GM23338 (cell line): Measurements from ENCODE around the gene KLC4. TPM values are rescaled to one million over a fixed set of nuclear protein-coding genes. Genes with fewer than 3 reads are reported as not detected.

ENCODE experiments used
- ATAC-seq: fragments of 200-7000 bp; cut with Tn5 transposase; 3 replicates; pipeline ENCODE4 v1.9.1; 2020
- DNase-seq: peaks from one replicate; pipeline ENCODE4 v3.0.0-alpha.2; 2015; ENCODE audit warnings: low spot score
- H2AFZ ChIP-seq: fragments of 200-600 bp; sonication (generic); 2 replicates; pipeline ENCODE4 v1.8.0; 2016; ENCODE audit warnings: antibody characterized with exemption, mild to moderate bottlenecking, moderate library complexity
- H3F3A ChIP-seq: fragments of 200-600 bp; sonication (generic); replicated peaks from 2 replicates; pipeline ENCODE4 v1.8.0; 2017; ENCODE audit warnings: antibody characterized with exemption, mixed run types, low read depth
- H3K27ac ChIP-seq: fragments of 200-600 bp; sonication (generic); 2 replicates; pipeline ENCODE4 v1.6.1; 2016; ENCODE audit warnings: low read depth
- H3K27me3 ChIP-seq: fragments of 200-600 bp; sonication (generic); 2 replicates; pipeline ENCODE4 v1.8.0; 2016; ENCODE audit warnings: mild to moderate bottlenecking, mixed run types, moderate library complexity; ENCODE audit not compliant: insufficient read depth
- H3K36me3 ChIP-seq: fragments of 200-600 bp; sonication (generic); 2 replicates; pipeline ENCODE4 v1.8.0; 2016; ENCODE audit warnings: mild to moderate bottlenecking; ENCODE audit not compliant: insufficient read depth
- H3K4me1 ChIP-seq: fragments of 200-600 bp; sonication (generic); 2 replicates; pipeline ENCODE4 v1.8.0; 2016; ENCODE audit warnings: mild to moderate bottlenecking, moderate library complexity; ENCODE audit not compliant: insufficient read depth
- H3K4me2 ChIP-seq: fragments of 200-600 bp; sonication (generic); 2 replicates; pipeline ENCODE4 v1.7.1; 2017; ENCODE audit warnings: mixed run types
- H3K4me3 ChIP-seq: fragments of 200-600 bp; sonication (generic); 2 replicates; pipeline ENCODE4 v1.6.1; 2016; ENCODE audit warnings: mixed run types
- H3K79me2 ChIP-seq: fragments of 200-600 bp; sonication (generic); replicated peaks from 2 replicates; pipeline ENCODE4 v1.8.0; 2017; ENCODE audit warnings: mild to moderate bottlenecking; ENCODE audit not compliant: insufficient read depth
- H3K9me2 ChIP-seq: fragments of 200-600 bp; sonication (generic); 2 replicates; pipeline ENCODE4 v1.8.0; 2017; ENCODE audit not compliant: insufficient read depth
- H4K20me1 ChIP-seq: fragments of 200-600 bp; sonication (generic); replicated peaks from 2 replicates; pipeline ENCODE4 v1.8.0; 2017; ENCODE audit warnings: mild to moderate bottlenecking; ENCODE audit not compliant: insufficient read depth
- H3K27ac Mint-ChIP-seq: 2 replicates; pipeline ENCODE4 v1.8.0; 2020; ENCODE audit warnings: inconsistent platforms, mild to moderate bottlenecking, moderate library complexity, mixed read lengths
- H3K27me3 Mint-ChIP-seq: 3 replicates; pipeline ENCODE4 v1.8.0; 2022; ENCODE audit warnings: low read depth, mild to moderate bottlenecking, moderate library complexity, mixed read lengths, inconsistent platforms; ENCODE audit not compliant: insufficient read depth, poor library complexity
- H3K36me3 Mint-ChIP-seq: 3 replicates; pipeline ENCODE4 v1.8.0; 2021; ENCODE audit warnings: low read depth, mild to moderate bottlenecking, inconsistent platforms, moderate library complexity, mixed read lengths
- H3K4me1 Mint-ChIP-seq: 3 replicates; pipeline ENCODE4 v1.8.0; 2020; ENCODE audit warnings: mild to moderate bottlenecking, inconsistent platforms, mixed read lengths
- H3K4me3 Mint-ChIP-seq: 3 replicates; pipeline ENCODE4 v1.8.0; 2021; ENCODE audit warnings: moderate library complexity, mild to moderate bottlenecking, inconsistent platforms, mixed read lengths
- H3K9me3 Mint-ChIP-seq: 3 replicates; pipeline ENCODE4 v1.8.0; 2020; ENCODE audit warnings: moderate library complexity, mild to moderate bottlenecking, inconsistent platforms, mixed read lengths
- CREB1 ChIP-seq: fragments of 250-450 bp; sonication (Bioruptor Pico); IDR thresholded peaks from 2 replicates; pipeline ENCODE4 v1.5.0; 2020; ENCODE audit warnings: low read depth, mild to moderate bottlenecking, moderate library complexity
- ETS1 ChIP-seq: IDR thresholded peaks from 2 replicates; pipeline ENCODE4 v1.6.1; 2016; ENCODE audit warnings: antibody characterized with exemption
- EZH2 ChIP-seq: fragments of 200-600 bp; sonication (generic); IDR thresholded peaks from one replicate; pipeline ENCODE4 v1.8.0; 2017; ENCODE audit warnings: antibody characterized with exemption, mild to moderate bottlenecking, low read depth; ENCODE audit not compliant: unreplicated experiment
- EZH2phosphoT487 ChIP-seq: fragments of 200-600 bp; sonication (generic); IDR thresholded peaks from one replicate; pipeline ENCODE4 v1.8.1; 2018; ENCODE audit warnings: antibody characterized with exemption; ENCODE audit not compliant: unreplicated experiment
- JUNB ChIP-seq: IDR thresholded peaks from one replicate; pipeline ENCODE4 v1.6.1; 2016; ENCODE audit warnings: antibody characterized with exemption; ENCODE audit not compliant: unreplicated experiment
- NANOG ChIP-seq: IDR thresholded peaks from 2 replicates; pipeline ENCODE4 v1.6.1; 2016; ENCODE audit warnings: antibody characterized with exemption, borderline replicate concordance
- POLR2AphosphoS5 ChIP-seq: IDR thresholded peaks from 2 replicates; pipeline ENCODE4 v1.6.1; 2016; ENCODE audit warnings: antibody characterized with exemption, low read depth
- REST ChIP-seq: IDR thresholded peaks from one replicate; pipeline ENCODE4 v1.6.1; 2018; ENCODE audit warnings: antibody characterized with exemption; ENCODE audit not compliant: unreplicated experiment
- ZNF114 ChIP-seq: fragments of 250-450 bp; sonication (Bioruptor Pico); IDR thresholded peaks from 2 replicates; pipeline ENCODE4 v1.5.0; 2020; ENCODE audit warnings: mild to moderate bottlenecking, moderate library complexity
- ZNF462 ChIP-seq: fragments of 250-450 bp; sonication (Bioruptor Pico); IDR thresholded peaks from 2 replicates; pipeline ENCODE4 v1.5.0; 2020; ENCODE audit warnings: mild to moderate bottlenecking, moderate library complexity
- polyA plus RNA-seq: library from polyadenylated mRNA; unstranded; fragments of >200 nt; fragmentation: Nextera tagmentation; extraction: Ambion mirVana; gene quantifications from 2 replicates; pipeline ENCODE4 v1.2.1, GENCODE V29; 2016
- total RNA-seq: library from RNA; depleted of rRNA; stranded (reverse); fragments of >200 nt; shearing (Covaris generic); gene quantifications from 2 replicates; pipeline ENCODE4 v1.2.3, GENCODE V29; 2014

The KLC4 gene
- total and polyA plus RNA-seq, 2 experiments from 2014 or later = 14.9 to 17.4 TPM

GRCh38 chr6:43019152-43019551 is 40.3 kb upstream of the KLC4 start:
- Mint-ChIP-seq H3K27ac (no peak overlapping the region), H3K4me3 (no peak overlapping the region; the same call in 2 of the 3 replicates), H3K27me3 (peaks cover 7% of the 10 kb centered on the region), H3K9me3 (no peaks in the 10 kb centered on the region; the same call in 1 of the 3 replicates), H3K4me1 (peaks cover 20% of the 10 kb centered on the region), H3K36me3 (peaks cover 56% of the 10 kb centered on the region)
- Histone ChIP-seq H3K79me2 (peaks cover 52% of the 10 kb centered on the region), H2AFZ (no peak overlapping the region), H4K20me1 (peaks cover 3% of the 10 kb centered on the region), H3K27me3 (no peaks in the 10 kb centered on the region), H3K36me3 (peaks cover 14% of the 10 kb centered on the region; the same call in 1 of the 2 replicates), H3F3A (peaks cover 10% of the 10 kb centered on the region), H3K4me1 (peaks cover 16% of the 10 kb centered on the region), H3K4me3 (no peak overlapping the region), H3K27ac (no peak overlapping the region), H3K9me2 (no peaks in the 10 kb centered on the region), H3K4me2 (no peak overlapping the region)
- DNase-seq (no peak), ATAC-seq (no peak)
- TF ChIP-seq CREB1 (CRISPR knock-in tag) (no peak), JUNB (no peak), REST (no peak), EZH2phosphoT487 (no peak), ZNF114 (no peak), POLR2AphosphoS5 (no peak)

GRCh38 chr6:43020052-43020705 is 39.3 kb upstream of the KLC4 start:
- Histone ChIP-seq H3K4me2 (no peak overlapping the region; the same call in 1 of the 2 replicates), H3K27ac (peak overlapping the region; percentile 90; the same call in 1 of the 2 replicates), H3K9me2 (no peaks in the 10 kb centered on the region), H4K20me1 (peaks cover 13% of the 10 kb centered on the region), H3K27me3 (no peaks in the 10 kb centered on the region), H2AFZ (no peak overlapping the region), H3K4me1 (peaks cover 10% of the 10 kb centered on the region), H3K4me3 (no peak overlapping the region), H3K79me2 (peaks cover 50% of the 10 kb centered on the region), H3F3A (peaks cover 21% of the 10 kb centered on the region), H3K36me3 (peaks cover 21% of the 10 kb centered on the region)
- no peaks in the 10 kb centered on the region; the same call in 1 of the 3 replicates for H3K9me3 Mint-ChIP-seq
- H3K36me3 Mint-ChIP-seq = peaks cover 66% of the 10 kb centered on the region
- DNase-seq = no peak
- peaks cover 14% of the 10 kb centered on the region for H3K4me1 Mint-ChIP-seq
- H3K27ac Mint-ChIP-seq = peak overlapping the region; percentile 57; the same call in 1 of the 2 replicates
- peaks cover 7% of the 10 kb centered on the region for H3K27me3 Mint-ChIP-seq
- ATAC-seq = no peak
- peak overlapping the region; percentile 100 for H3K4me3 Mint-ChIP-seq
- TF ChIP-seq ZNF114 (no peak), POLR2AphosphoS5 (no peak), EZH2 (no peak), ZNF462 (CRISPR knock-in tag) (no peak), ETS1 (no peak), EZH2phosphoT487 (no peak), NANOG (no peak)
